Natural killer cell (primary cell): ENCODE data around the gene ADIG. TPM values are rescaled to one million over a fixed set of nuclear protein-coding genes. Genes with fewer than 3 reads are reported as not detected.

ENCODE experiments used
- ATAC-seq, 3 donors: fragments of 150-1000 bp in 2 of 3; fragments of 200-7000 bp in 1 of 3; cut with Tn5 transposase; 1 replicate in 1 of 3; 2 replicates in 2 of 3; pipeline ENCODE4 v1.10.0; 2021; ENCODE audit warnings: mild to moderate bottlenecking in 2 of 3, moderate library complexity in 2 of 3
- DNase-seq, 2 donors: peaks; one replicate each; pipeline versions ENCODE4 v3.0.0 to v3.0.0-alpha.2; 2013 to 2021; ENCODE audit warnings: mixed read lengths in 1 of 2
- H3K27ac ChIP-seq: one replicate; pipeline ENCODE4 v1.5.1; 2013; ENCODE audit warnings: mild to moderate bottlenecking, low read length
- H3K27me3 ChIP-seq: one replicate; pipeline ENCODE4 v1.6.1; 2013; ENCODE audit warnings: low read length; ENCODE audit not compliant: control insufficient read depth, insufficient read depth
- H3K36me3 ChIP-seq: one replicate; pipeline ENCODE4 v1.6.1; 2013; ENCODE audit warnings: low read length; ENCODE audit not compliant: control insufficient read depth, insufficient read depth
- H3K4me1 ChIP-seq: one replicate; pipeline ENCODE4 v1.6.1; 2013; ENCODE audit warnings: low read length; ENCODE audit not compliant: control insufficient read depth, insufficient read depth
- H3K4me3 ChIP-seq: one replicate; pipeline ENCODE4 v1.5.1; 2013; ENCODE audit warnings: low read length
- H3K9me3 ChIP-seq: one replicate; pipeline ENCODE4 v1.6.1; 2013; ENCODE audit warnings: low read length; ENCODE audit not compliant: control insufficient read depth, insufficient read depth
- H3K27ac Mint-ChIP-seq, 2 donors: one replicate each; pipeline ENCODE4 v1.8.0; 2022; ENCODE audit warnings: mild to moderate bottlenecking in 2 of 2, mixed read lengths in 2 of 2, moderate library complexity in 1 of 2
- H3K27me3 Mint-ChIP-seq, 2 donors: one replicate each; pipeline ENCODE4 v1.8.0; 2022; ENCODE audit warnings: low read depth in 2 of 2, mixed read lengths in 2 of 2
- H3K36me3 Mint-ChIP-seq: one replicate; pipeline ENCODE4 v1.8.0; 2022; ENCODE audit warnings: mixed read lengths
- H3K4me1 Mint-ChIP-seq, 2 donors: one replicate each; pipeline ENCODE4 v1.8.0; 2022; ENCODE audit warnings: mixed read lengths in 2 of 2
- H3K4me3 Mint-ChIP-seq: one replicate; pipeline ENCODE4 v1.8.0; 2022; ENCODE audit warnings: mild to moderate bottlenecking, moderate library complexity, mixed read lengths
- H3K9me3 Mint-ChIP-seq, 2 donors: one replicate each; pipeline ENCODE4 v1.8.0; 2022; ENCODE audit warnings: mixed read lengths in 2 of 2
- CTCF ChIP-seq: fragments of 200-600 bp; IDR thresholded peaks from one replicate; pipeline ENCODE4 v1.8.0; 2022; ENCODE audit warnings: antibody characterized with exemption
- WGBS: methylation state at CpG from one replicate; pipeline ENCODE4 v1.1.7; 2013; ENCODE audit warnings: missing lambda C conversion rate; ENCODE audit not compliant: insufficient coverage; 5-methylcytosine and 5-hydroxymethylcytosine counted together
- intact Hi-C: fragments of 100-400 bp; cut with micrococcal nuclease; formaldehyde crosslinking; loops from one replicate; pipeline ENCODE4 v1.14.2; 2022
- total RNA-seq, 4 donors: library from RNA; stranded (reverse); fragments of 120-200 nt in 1 of 4; gene quantifications; one replicate each; pipeline versions ENCODE4 v1.2.3 to v1.2.4, GENCODE V29; 2013 to 2022

ADIG gene
- total RNA-seq, 3 donors from 2014 or later (not counting 1 experiment from before 2014, with no cell fraction given): not detected

- no peak overlapping the region for H3K4me3 Mint-ChIP-seq
- 98% methylated on average over 7 of the region's 7 CpGs for WGBS
Measured at GRCh38 chr20:38551056-38551626, 29.9 kb upstream of the ADIG start.

GRCh38 chr20:38554986-38555385 lies 26.0 kb upstream of the ADIG start:
- H3K9me3 Mint-ChIP-seq: no peaks in the 10 kb centered on the region
- intact Hi-C loops: no loop called here
- no peaks in the 10 kb centered on the region for H3K27me3 ChIP-seq
- no peak overlapping the region for H3K27ac ChIP-seq
- no peaks in the 10 kb centered on the region for H3K9me3 ChIP-seq
- TF ChIP-seq CTCF: no peak
- peaks cover 0 to 3% of the 10 kb centered on the region in 2 donors for H3K4me1 Mint-ChIP-seq
- WGBS: 93% methylated on average over 2 of the region's 2 CpGs
- no peak overlapping the region for H3K27ac Mint-ChIP-seq
- DNase-seq (no peak), ATAC-seq (no peak)
- peaks cover 18% of the 10 kb centered on the region for H3K36me3 Mint-ChIP-seq
- H3K4me3 ChIP-seq: no peak overlapping the region
- no peaks in the 10 kb centered on the region for H3K4me1 ChIP-seq
- H3K36me3 ChIP-seq: peaks cover 90% of the 10 kb centered on the region
- no peak overlapping the region for H3K4me3 Mint-ChIP-seq
- no peaks in the 10 kb centered on the region for H3K27me3 Mint-ChIP-seq

More at GRCh38 chr20:38551056-38551626, 29.9 kb upstream of the ADIG start:
- Mint-ChIP-seq H3K4me1 (no peaks in the 10 kb centered on the region), H3K36me3 (peaks cover 17% of the 10 kb centered on the region), H3K27me3 (no peaks in the 10 kb centered on the region), H3K27ac (no peak overlapping the region), H3K9me3 (no peaks in the 10 kb centered on the region)
- H3K4me3 ChIP-seq: no peak overlapping the region
- no peak for ATAC-seq
- H3K27ac ChIP-seq: no peak overlapping the region
- H3K4me1 ChIP-seq: no peaks in the 10 kb centered on the region
- no peaks in the 10 kb centered on the region for H3K27me3 ChIP-seq
- no peak for TF ChIP-seq CTCF
- H3K36me3 ChIP-seq: peaks cover 82% of the 10 kb centered on the region
- H3K9me3 ChIP-seq: no peaks in the 10 kb centered on the region
- intact Hi-C loops: no loop called here
- no peak for DNase-seq

GRCh38 chr20:38555395-38555794 lies 25.6 kb upstream of the ADIG start:
- Histone ChIP-seq H3K4me3 (no peak overlapping the region), H3K36me3 (peaks cover 93% of the 10 kb centered on the region), H3K27me3 (no peaks in the 10 kb centered on the region), H3K9me3 (no peaks in the 10 kb centered on the region), H3K4me1 (no peaks in the 10 kb centered on the region), H3K27ac (no peak overlapping the region)
- no peak for TF ChIP-seq CTCF
- Mint-ChIP-seq H3K4me1 (peaks cover 0 to 7% of the 10 kb centered on the region in 2 donors), H3K27ac (no peak overlapping the region), H3K36me3 (peaks cover 18% of the 10 kb centered on the region), H3K4me3 (no peak overlapping the region), H3K9me3 (no peaks in the 10 kb centered on the region), H3K27me3 (no peaks in the 10 kb centered on the region)
- DNase-seq (no peak), ATAC-seq (no peak)
- intact Hi-C loops: no loop called here

- H3K4me3 ChIP-seq: no peak overlapping the region
- no peak overlapping the region for H3K27ac ChIP-seq
- DNase-seq (no peak), ATAC-seq (no peak)
- no peak overlapping the region for H3K4me3 Mint-ChIP-seq
- H3K27ac Mint-ChIP-seq: no peak overlapping the region
- H3K36me3 ChIP-seq: peaks cover 85% of the 10 kb centered on the region
- TF ChIP-seq CTCF: no peak
- H3K4me1 ChIP-seq: no peaks in the 10 kb centered on the region
- H3K27me3 Mint-ChIP-seq: no peaks in the 10 kb centered on the region
- intact Hi-C loops: no loop called here
- H3K4me1 Mint-ChIP-seq: peaks cover 0 to 7% of the 10 kb centered on the region in 2 donors
- no peaks in the 10 kb centered on the region for H3K9me3 ChIP-seq
- no peaks in the 10 kb centered on the region for H3K27me3 ChIP-seq
- H3K36me3 Mint-ChIP-seq: peaks cover 18% of the 10 kb centered on the region
- 100% methylated on average over 2 of the region's 2 CpGs for WGBS
- H3K9me3 Mint-ChIP-seq: no peaks in the 10 kb centered on the region
Measured at GRCh38 chr20:38557174-38557573, 23.8 kb upstream of the ADIG start.
